ENCODE measurements around the gene NDRG2. TPM values are rescaled to one million over a fixed set of nuclear protein-coding genes. Genes with fewer than 3 reads are reported as not detected.
"Not testable (repeated sequence)": the region's sequence is repeated elsewhere in the genome, so short reads cannot be mapped to it uniquely, and the experiment has no call there.

Gene NDRG2
- polyA plus RNA-seq, 3 donors, result 6.8 to 11.7 (median 11.1) TPM

DNA sequence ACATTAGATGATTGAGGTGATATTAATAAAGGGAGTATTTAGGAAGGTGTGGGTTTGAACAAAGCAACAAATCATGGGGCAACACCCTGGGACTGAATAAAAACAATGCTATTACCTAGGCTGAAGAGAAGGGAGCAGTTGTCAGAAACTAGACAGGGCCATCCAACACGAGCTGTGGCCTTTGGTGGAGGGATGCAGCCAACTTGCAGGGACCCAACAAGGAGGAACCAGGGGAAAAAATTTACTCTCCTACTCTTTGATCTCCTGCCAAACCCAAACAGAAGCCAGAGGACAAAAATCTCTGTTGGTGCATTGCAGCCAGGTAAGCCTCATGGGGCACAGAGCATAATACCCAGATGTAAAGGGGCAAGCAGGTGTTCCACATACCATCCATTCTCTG lies 13.7 kb downstream of the NDRG2 start:
- no peaks in the 10 kb centered on the region for H3K9me3 ChIP-seq (replicated peaks in 1 of 2; ENCODE audit: control insufficient read depth in 1 of 2, insufficient read depth in 1 of 2, low read length in 2 of 2)
- H3K79me2 ChIP-seq (ENCODE audit: insufficient read depth, low read length), result no peaks in the 10 kb centered on the region
- peaks cover 14% of the 10 kb centered on the region for H3K4me1 Mint-ChIP-seq
- no CpG with 5 or more reads among the region's 1 CpG for WGBS (ENCODE audit: insufficient coverage)
- peaks cover 11 to 16% (median 15%) of the 10 kb centered on the region in 3 donors for H3K27me3 Mint-ChIP-seq (ENCODE audit: low read depth in 3 of 3)
- no peak overlapping the region for H3K4me2 ChIP-seq (replicated peaks; ENCODE audit: extremely low read depth, low read length, poor library complexity, severe bottlenecking)
- no peak overlapping the region for H3K27ac ChIP-seq (ENCODE audit: low read depth in 1 of 2, low read length in 2 of 2)
- H3K27me3 ChIP-seq (ENCODE audit: control insufficient read depth in 2 of 2, insufficient read depth in 2 of 2, low read length in 2 of 2), result peaks cover 0 to 5% of the 10 kb centered on the region in 2 donors
- peaks cover 0 to 1% (median 0%) of the 10 kb centered on the region in 7 donors for H3K9me3 Mint-ChIP-seq
- H3K4me3 Mint-ChIP-seq, result no peak overlapping the region
- no peak overlapping the region for H3K4me3 ChIP-seq (replicated peaks in 1 of 3; ENCODE audit: low read depth in 2 of 3, low read length in 3 of 3)
- H3K36me3 Mint-ChIP-seq, result no peaks in the 10 kb centered on the region
- no peak for DNase-seq
- H3K27ac Mint-ChIP-seq, result no peak overlapping the region
- no peak overlapping the region for H3K9ac ChIP-seq (ENCODE audit: insufficient read depth, low read length, poor library complexity, severe bottlenecking)
- H3K4me1 ChIP-seq (ENCODE audit: control insufficient read depth in 1 of 2, insufficient read depth in 2 of 2, low read length in 2 of 2), result peaks cover 15% of the 10 kb centered on the region in 2 donors
- TF ChIP-seq, protein P1, sequence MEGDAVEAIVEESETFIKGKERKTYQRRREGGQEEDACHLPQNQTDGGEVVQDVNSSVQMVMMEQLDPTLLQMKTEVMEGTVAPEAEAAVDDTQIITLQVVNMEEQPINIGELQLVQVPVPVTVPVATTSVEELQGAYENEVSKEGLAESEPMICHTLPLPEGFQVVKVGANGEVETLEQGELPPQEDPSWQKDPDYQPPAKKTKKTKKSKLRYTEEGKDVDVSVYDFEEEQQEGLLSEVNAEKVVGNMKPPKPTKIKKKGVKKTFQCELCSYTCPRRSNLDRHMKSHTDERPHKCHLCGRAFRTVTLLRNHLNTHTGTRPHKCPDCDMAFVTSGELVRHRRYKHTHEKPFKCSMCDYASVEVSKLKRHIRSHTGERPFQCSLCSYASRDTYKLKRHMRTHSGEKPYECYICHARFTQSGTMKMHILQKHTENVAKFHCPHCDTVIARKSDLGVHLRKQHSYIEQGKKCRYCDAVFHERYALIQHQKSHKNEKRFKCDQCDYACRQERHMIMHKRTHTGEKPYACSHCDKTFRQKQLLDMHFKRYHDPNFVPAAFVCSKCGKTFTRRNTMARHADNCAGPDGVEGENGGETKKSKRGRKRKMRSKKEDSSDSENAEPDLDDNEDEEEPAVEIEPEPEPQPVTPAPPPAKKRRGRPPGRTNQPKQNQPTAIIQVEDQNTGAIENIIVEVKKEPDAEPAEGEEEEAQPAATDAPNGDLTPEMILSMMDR (IDR thresholded peaks at IDR 0.05), result no peak
- H4K20me1 ChIP-seq (ENCODE audit: insufficient read depth, low read length), result no peaks in the 10 kb centered on the region
- H2AFZ ChIP-seq (ENCODE audit: insufficient read depth, low read depth, low read length, poor library complexity, severe bottlenecking), result no peak overlapping the region
- intact Hi-C loops (cut with micrococcal nuclease), result loop anchor here in 1 of 2 donors (5.0 to 10.0 kb wide), 3 partner anchors 54 to 96 kb away; no protein-coding TSS in a partner anchor
- no peaks in the 10 kb centered on the region for H3K36me3 ChIP-seq (replicated peaks in 1 of 2; ENCODE audit: control insufficient read depth in 1 of 2, insufficient read depth in 2 of 2, low read length in 2 of 2)

DNA sequence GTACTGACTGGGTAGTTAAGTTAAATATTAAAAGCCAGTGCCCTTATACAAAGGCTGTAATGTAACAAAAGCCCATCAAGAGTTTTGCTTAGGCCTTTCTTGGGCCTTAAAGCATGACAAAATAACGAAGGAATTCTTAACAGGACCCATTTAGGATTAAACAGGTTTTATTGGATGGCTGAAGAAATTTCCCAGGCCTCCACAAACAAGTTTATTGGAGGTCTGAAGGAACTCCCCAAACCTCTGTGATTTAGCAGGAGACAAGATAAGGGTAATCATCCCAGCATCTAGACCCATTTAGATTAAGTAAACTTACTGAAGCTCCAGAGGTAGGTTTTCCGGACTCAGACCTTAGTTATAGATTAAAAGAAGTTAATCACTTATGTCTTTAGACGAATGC lies 15.1 kb downstream of the NDRG2 start:
- not testable (repeated sequence) for H3K4me3 Mint-ChIP-seq; H3K9ac ChIP-seq (ENCODE audit: insufficient read depth, low read length, poor library complexity, severe bottlenecking); DNase-seq; H3K4me3 ChIP-seq (replicated peaks in 1 of 3; ENCODE audit: low read depth in 2 of 3, low read length in 3 of 3); H3K4me2 ChIP-seq (replicated peaks; ENCODE audit: extremely low read depth, low read length, poor library complexity, severe bottlenecking); H4K20me1 ChIP-seq (ENCODE audit: insufficient read depth, low read length); H3K9me3 ChIP-seq (replicated peaks in 1 of 2; ENCODE audit: control insufficient read depth in 1 of 2, insufficient read depth in 1 of 2, low read length in 2 of 2); H3K9me3 Mint-ChIP-seq; H3K36me3 Mint-ChIP-seq; H3K79me2 ChIP-seq (ENCODE audit: insufficient read depth, low read length); H3K27me3 ChIP-seq (ENCODE audit: control insufficient read depth in 2 of 2, insufficient read depth in 2 of 2, low read length in 2 of 2); H3K27ac ChIP-seq (ENCODE audit: low read depth in 1 of 2, low read length in 2 of 2); H3K4me1 Mint-ChIP-seq; H3K36me3 ChIP-seq (replicated peaks in 1 of 2; ENCODE audit: control insufficient read depth in 1 of 2, insufficient read depth in 2 of 2, low read length in 2 of 2); H3K4me1 ChIP-seq (ENCODE audit: control insufficient read depth in 1 of 2, insufficient read depth in 2 of 2, low read length in 2 of 2); H3K27ac Mint-ChIP-seq; H2AFZ ChIP-seq (ENCODE audit: insufficient read depth, low read depth, low read length, poor library complexity, severe bottlenecking)
- H3K27me3 Mint-ChIP-seq (ENCODE audit: low read depth in 3 of 3), result peaks cover 11 to 16% (median 15%) of the 10 kb centered on the region in 3 donors
- no CpG with 5 or more reads among the region's 3 CpGs for WGBS (ENCODE audit: insufficient coverage)
- intact Hi-C loops (cut with micrococcal nuclease), result loop anchor here in 1 of 2 donors (5.0 to 10.0 kb wide), 3 partner anchors 55 to 98 kb away; no protein-coding TSS in a partner anchor
